Stimulated activated naive CD4-positive, alpha-beta T cell (primary cell): Measurements from ENCODE around the gene ALDH3B2.
"Not testable (repeated sequence)": the region's sequence is repeated elsewhere in the genome, so short reads cannot be mapped to it uniquely, and the experiment has no call there.

Experiments used
- DNase-seq, 6 experiments: peaks; one replicate each; lab custom pipeline; 2025; lab: John Stamatoyannopoulos, UW

Gene ALDH3B2

DNA sequence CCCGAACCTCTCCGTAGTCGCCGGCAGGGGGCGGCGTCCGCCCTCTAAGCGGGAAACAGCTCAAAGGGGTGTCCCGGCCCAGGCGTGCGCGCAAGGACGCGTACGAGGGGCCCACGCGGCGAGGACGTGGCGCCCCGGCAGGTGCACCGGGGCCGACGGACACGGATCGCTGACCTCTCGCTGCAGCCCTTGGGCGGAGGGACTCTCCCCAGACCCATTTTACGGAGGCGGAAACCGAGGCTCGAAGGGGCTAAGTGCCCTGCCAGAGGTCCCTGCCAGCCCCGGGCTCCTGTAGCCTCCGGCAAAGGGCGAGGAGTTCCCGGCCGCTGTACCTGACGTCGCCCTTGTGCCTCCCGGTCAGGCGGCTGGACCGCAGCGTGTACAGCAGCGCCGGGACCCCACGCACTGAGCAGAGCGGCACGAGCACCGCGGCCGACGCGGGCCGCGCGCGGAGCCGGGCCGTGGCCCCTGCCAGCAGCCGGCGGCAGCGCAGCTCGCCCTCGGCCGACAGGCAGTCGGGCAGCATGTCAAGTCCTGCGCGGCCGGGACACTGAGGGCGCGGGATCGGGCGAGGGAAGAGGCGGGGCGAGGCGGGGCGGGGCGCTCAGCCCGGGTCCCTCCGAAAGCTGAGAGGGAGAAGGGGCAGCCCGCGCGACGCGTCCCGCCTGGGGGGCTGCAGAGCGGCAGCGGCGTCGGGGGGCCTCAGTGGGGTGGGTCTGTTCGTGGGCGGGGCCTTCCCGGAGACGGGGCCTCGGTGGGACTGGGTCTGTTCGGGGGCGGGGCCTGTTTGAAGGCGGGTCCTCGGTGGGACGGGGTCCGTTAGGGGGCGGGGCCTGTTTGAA is 44.8 kb downstream of the ALDH3B2 start, which contains the start of gene NUDT8:
TSS of gene NUDT8 (minus strand) at position 552 of the 842 bp plus-strand sequence. CDS start at position 526, 26 bp downstream.
- peak; percentile 73 to 91 (median 80) for DNase-seq

DNA sequence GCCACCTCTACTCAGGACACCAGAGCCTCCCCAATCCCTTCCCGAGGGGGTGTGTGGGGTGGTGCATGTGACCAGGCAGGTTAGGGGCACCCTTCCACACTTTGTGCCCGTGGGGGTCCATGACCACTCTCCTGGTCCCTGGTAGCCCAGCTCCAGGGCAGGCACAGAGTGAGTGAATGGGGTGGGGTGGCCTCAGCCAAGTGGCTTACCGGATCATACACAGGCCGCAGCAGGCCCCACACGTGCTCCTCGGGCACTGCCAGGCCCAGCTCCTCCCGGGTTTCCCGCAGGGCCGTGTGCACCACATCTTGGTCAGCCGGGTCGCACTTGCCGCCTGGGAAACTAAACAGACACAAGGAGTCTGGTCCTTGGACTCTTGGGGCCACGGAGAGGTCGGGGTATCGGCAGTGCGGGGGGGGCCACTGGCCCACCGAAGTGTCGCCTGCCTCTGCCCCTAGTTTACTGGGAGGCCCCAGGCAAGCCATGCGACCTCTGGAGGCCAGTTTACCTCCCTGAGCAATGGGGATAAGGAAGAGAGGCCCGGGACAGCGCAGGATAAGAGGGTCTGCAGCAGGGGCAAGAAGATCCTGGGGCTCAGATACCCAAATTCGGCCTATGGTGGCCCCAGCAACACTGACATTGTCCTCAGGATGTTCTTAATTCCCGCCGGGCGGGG is 45.6 kb downstream of the ALDH3B2 start:
- no peak for DNase-seq

DNA sequence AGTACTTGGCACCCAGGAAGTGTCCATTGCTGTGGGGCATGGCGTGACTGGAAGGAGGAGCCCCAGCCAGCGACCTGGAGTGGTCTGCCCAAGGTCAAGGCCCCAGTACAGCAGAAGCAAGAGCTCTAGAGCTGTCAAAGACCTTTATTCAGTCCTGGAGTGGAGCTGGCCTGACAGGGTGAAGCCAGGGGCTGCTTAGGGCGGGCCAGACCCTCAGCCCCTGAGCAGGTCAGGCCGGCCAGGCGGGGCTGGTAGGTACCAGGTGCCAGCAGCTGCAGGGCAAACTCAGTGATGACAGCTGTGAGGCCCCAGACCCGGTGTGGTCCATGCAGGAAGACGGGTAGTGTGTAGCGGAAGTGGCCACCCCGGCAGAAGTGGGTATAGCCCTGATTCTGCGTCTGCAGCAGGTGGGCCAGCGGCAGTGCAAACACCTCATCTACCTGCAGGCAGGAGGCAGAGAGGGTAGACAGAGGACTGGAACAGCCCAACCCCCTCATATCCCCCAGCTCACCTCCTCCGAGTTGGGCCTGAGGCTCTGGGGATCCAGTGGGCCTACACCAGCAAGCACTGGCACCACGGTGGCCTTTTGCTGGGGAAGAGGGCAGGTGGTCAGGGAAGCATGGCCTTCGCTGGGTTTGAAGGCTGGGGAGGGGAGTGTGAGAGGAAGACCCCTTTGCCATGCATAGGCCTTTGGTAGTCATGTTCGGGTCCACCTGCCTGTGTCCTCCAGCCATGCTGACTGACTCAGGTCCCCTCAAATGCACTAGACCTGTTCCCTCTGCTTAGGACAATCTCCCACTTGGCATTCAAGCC is 46.4 kb downstream of the ALDH3B2 start:
- no peak for DNase-seq

- DNase-seq, result no peak
These were observed 47.0 kb downstream of the ALDH3B2 start for GRCh38 chr11:67627441-67627811.

- DNase-seq, result no peak
These were observed 47.5 kb downstream of the ALDH3B2 start for GRCh38 chr11:67626970-67627369.

GRCh38 chr11:67626131-67626833 is 48.1 kb downstream of the ALDH3B2 start:
- DNase-seq, result not testable (repeated sequence)

DNA sequence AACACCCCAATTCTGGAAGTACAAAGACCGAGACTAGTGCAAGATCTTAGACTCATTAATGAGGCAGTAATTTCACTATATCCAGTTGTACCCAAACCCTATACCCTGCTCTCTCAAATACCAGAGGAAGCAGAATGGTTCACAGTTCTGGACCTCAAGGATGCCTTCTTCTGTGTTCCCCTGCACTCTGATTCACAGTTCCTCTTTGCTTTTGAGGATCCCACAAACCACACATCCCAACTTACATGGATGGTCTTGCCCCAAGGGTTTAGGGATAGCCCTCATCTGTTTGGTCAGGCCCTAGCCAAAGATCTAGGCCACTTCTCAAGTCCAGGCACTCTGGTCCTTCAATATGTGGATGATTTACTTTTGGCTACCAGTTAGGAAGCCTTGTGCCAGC is 50.6 kb downstream of the ALDH3B2 start:
- DNase-seq, result not testable (repeated sequence)

GRCh38 chr11:67622905-67623304 is 51.5 kb downstream of the ALDH3B2 start:
- DNase-seq, result not testable (repeated sequence)

- not testable (repeated sequence) for DNase-seq
These were observed 52.5 kb downstream of the ALDH3B2 start for GRCh38 chr11:67621928-67622327.

DNA sequence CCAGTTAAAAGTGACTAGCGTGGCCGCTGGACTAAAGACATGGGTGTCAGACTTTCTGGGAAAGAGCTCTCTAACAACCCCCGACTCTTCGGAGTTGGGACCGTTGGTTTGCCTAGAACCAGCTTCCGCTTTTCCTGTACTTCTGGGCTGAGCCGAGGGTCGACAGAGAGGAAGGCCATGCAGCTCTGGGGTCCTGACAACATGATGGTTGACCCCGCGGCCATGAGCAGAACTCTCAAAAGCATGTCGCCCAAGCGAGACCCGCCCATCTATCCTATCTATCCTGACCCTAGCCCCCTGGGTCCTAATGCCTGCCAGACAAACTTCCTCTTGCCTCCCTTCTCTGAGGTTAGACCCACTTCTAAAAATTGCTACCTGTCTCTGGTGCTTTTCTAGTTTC is 53.8 kb downstream of the ALDH3B2 start:
- not testable (repeated sequence) for DNase-seq

DNA sequence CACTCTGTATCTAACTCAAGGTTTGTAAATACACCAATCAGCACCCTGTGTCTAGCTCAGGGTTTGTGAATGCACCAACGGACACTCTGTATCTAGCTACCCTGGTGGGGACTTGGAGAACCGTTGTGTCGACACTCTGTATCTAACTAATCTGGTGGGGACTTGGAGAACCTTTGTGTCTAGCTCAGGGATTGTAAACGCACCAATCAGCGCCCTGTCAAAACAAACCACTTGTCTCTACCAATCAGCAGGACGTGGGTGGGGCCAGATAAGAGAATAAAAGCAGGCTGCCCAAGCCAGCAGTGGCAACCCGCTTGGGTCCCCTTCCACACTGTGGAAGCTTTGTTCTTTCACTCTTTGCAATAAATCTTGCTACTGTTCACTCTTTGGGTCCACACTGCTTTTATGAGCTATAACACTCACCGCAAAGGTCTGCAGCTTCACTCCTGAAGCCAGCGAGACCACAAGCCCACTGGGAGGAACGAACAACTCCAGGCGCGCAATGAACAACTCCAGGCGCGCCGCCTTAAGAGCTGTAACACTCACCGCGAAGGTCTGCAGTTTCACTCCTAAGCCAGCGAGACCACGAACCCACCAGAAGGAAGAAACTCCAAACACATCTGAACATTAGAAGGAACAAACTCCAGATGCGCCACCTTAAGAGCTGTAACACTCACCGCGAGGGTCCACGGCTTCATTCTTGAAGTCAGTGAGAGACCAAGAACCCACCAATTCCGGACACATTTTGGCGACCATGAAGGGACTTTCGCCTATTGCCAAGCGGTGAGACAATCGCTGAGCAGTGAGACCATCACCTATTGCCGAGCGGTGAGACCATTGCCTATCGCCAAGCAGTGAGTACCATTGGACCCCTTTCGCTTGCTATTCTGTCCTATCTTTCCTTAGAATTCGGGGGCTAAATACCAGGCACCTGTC is 54.5 kb downstream of the ALDH3B2 start:
- DNase-seq, result not testable (repeated sequence)

DNA sequence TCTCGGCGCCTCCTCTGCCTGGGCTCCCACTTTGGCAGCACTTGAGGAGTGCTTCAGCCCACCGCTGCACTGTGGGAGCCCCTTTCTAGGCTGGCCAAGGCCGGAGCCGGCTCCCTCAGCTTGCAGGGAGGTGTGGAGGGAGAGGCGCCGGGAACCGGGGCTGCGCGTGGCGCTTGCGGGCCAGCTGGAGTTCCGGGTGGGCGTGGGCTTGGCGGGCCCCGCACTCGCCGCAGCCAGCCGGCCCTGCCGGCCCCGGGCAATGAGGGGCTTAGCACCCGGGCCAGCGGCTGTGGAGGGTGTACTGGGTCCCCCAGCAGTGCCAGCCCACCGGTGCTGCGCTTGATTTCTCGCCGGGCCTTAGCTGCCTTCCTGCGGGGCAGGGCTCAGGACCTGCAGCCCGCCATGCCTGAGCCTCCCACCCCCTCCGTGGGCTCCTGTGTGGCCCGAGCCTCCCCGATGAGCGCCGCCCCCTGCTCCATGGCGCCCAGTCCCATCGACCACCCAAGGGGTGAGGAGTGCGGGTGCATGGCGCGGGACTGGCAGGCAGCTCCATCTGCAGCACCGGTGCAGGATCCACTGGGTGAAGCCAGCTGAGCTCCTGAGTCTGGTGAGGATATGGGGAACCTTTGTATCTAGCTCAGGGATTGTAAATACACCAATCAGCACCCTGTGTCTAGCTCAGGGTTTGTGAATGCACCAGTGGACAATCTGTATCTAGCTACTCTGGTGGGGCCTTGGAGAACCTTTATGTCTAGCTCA is 55.3 kb downstream of the ALDH3B2 start:
- not testable (repeated sequence) for DNase-seq

GRCh38 chr11:67617243-67617953 is 57.0 kb downstream of the ALDH3B2 start:
- no peak for DNase-seq

DNA sequence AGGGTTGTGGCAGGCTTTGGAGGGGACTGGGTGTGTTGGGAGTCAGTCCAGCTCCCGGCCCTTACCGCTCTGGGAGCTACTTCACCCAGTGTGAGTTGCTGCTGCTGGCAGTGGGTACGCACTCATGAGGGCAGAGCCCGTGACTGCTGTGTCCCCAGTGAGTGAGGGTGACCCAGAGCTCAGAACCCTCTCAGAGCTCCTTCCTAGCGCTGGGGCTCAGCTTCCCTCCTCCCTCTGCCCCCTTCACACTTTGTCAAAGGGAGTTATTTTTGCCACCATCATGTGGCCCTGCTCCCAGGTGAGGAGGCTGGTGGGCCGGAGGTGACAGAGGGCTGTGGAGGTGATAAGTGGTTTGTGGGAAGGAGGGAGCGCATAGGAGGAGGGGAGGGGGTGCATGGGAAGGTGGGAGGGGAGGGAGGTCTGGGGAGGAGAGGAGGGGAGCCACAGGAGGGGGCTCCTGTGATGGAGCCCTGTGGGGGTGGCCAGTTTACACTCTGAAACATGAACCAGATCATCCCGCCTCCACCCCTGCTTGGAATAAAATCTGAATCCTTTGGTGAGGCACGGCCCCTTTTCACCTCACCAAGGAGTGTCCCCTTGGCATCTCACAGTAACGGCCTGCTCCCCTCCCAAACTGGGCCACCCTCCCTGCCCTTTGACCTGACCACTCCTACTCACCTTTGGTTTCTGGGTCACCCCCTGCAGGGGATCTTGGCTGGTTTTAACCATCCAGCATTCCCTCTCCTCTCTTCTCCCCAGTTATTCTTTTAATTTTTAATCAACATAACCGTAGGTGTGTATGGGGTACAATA is 57.8 kb downstream of the ALDH3B2 start:
- no peak for DNase-seq

GRCh38 chr11:67615728-67616430 is 58.5 kb downstream of the ALDH3B2 start:
- DNase-seq, result peak in 1 of 6 experiments; percentile 45

DNA sequence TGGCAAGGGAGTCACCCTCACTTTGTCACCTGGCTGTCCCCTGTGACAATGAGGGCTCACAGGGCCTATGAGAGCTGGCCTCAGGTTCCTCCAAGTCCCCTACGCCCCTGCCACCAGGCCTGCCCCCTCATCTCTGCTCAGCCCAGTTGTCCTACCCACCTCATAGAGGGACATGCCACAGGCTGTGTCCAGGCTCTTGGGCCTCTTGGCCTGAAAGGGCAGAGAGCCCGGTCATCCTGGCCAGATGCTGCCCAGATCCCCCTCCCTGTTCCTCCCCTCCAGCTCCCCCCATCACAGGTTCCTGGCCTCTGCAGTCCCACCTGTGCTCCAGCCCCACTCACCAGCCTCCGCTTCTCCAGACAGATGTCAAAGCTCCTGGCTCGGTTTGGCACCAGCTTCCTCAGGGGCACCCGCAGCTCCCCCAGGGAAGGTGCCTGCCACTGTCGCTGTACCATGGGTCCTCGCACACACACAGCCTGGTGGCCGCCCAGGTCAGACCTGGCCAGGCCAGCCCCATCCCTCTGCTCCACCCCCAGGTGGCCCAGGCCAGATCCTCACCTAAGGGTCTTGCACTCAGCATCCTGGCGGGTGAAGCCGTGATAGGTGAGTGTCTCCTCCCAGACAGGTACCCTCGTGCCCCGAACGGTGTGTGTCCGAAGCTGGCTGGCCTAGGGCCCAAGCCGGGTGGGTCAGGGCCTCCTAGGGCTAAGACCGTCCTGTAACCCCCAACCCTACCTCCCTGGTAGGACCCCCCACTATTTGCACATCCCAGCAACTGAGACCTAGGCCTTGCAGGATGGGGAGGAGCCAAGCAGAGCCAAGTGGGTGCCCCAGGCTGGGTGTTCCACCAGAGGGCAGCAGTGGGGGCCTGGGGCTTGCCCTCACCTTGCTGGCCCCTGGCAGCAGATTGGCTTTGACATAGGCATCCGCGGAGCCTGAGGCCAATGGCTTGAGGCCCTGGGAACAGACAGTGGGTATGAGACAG is 59.4 kb downstream of the ALDH3B2 start:
- peak in 4 of 6 experiments; percentile 12 to 44 (median 24) for DNase-seq
